CD4-positive, alpha-beta T cell treated with Interleukin-21 for 1 hour (primary cell): ENCODE data around the gene SFMBT2.

Experiments used
- DNase-seq: peaks from one replicate; pipeline ENCODE4 v3.0.0-alpha.2; 2020

The SFMBT2 gene

GRCh38 chr10:7424919-7425318 is 14.1 kb upstream of the SFMBT2 start:
- DNase-seq, result no peak

DNA sequence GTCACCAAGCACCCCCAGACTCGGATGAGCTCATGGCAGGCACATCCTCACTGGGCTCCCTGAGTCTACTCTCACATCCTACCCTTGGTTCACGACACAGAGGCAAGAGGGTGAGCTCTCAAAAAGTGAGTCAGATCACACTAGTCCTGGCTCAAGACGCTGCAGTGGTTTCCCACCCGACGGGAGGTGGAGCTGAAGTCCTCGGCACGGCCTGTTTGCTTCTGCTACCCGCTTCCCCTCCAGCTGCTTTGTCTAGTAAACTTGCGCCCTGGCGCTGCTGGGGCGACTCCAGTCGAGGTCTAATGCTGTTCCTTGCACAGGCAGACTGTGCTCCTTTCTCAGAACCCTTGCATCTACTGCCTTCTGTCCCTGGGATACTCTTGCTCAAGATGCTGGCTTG is 13.5 kb upstream of the SFMBT2 start:
- peak; percentile 27 for DNase-seq

DNA sequence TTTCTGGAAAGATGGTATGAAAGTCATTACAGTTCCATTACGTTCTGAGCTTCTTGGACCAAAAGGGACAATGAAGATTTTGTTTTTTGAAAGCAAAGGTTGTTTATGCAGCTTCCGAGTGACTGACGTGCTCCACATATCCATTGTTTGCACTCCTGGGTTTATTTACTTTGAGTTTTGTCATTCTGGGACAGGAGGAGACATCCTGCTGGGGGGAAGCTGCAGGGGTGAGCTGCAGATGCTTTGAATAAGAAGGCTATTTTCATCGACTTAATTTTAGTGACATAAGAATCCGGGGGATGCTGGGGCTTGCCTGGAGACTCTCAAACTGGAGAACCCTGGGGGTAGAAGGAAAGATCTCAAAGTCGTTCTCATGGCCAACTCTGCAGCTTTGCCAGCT is 12.7 kb upstream of the SFMBT2 start:
- no peak for DNase-seq

DNA sequence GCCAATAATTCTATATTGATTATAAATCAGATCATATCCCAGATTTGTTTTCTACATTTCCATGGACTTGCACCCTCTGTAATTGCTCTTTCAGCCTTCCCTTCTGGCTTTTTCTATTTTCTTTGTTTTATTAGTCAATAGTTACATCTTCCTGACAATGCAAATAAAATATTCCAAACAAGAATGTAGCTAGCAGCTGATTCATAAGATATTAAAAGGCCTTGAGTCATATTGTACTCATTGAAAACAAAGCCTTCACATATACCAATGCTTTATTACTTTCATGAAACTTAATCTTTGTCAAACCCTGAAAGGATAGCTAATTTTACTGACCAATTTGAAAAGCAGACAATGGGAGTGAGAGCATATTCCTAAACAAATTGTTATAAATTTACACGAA is 10.7 kb upstream of the SFMBT2 start:
- no peak for DNase-seq

DNA sequence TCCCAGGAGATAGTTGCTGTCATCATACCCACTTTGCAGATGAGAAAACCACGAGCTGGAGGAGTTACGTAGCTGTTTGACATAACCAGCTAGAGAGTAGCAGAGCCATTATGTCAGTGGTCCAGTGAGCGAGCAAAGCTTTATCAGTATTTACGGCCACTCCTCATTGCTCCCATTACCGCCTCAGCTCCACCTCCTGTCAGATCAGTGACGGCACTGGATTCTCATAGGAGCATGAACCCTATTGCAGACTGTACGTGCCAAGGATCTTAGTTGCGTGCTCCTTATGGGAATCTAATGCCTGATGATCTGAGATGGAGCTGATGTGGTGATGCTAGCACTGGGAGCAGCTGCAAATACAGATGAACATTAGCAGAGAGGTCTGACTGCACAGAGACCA is 9.2 kb upstream of the SFMBT2 start:
- no peak for DNase-seq

DNA sequence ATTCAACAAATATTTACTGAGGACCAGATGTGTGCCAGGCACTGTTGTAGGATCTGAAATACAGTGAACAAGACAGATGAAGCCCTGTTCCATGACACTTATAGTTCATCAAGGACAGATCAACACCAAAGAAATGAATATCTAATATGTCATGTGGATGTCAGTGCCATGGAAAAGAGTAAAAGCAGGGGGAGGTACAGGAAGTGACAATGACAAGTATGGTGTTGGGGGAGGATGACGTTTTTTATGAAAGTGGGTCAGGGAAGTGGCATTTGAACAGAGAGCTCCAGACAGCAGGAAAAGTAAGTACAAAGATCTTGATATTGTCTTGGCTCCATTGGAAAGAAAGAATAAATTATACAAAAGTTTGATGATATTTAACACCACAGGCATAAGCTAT is 7.0 kb upstream of the SFMBT2 start:
- DNase-seq, result peak; percentile 15

GRCh38 chr10:7417103-7417623 is 6.3 kb upstream of the SFMBT2 start:
- peak; percentile 66 for DNase-seq

GRCh38 chr10:7414766-7415165 is 3.9 kb upstream of the SFMBT2 start:
- no peak for DNase-seq

- DNase-seq, result no peak
Observed at GRCh38 chr10:7412928-7413282, 2.1 kb upstream of the SFMBT2 start.

DNA sequence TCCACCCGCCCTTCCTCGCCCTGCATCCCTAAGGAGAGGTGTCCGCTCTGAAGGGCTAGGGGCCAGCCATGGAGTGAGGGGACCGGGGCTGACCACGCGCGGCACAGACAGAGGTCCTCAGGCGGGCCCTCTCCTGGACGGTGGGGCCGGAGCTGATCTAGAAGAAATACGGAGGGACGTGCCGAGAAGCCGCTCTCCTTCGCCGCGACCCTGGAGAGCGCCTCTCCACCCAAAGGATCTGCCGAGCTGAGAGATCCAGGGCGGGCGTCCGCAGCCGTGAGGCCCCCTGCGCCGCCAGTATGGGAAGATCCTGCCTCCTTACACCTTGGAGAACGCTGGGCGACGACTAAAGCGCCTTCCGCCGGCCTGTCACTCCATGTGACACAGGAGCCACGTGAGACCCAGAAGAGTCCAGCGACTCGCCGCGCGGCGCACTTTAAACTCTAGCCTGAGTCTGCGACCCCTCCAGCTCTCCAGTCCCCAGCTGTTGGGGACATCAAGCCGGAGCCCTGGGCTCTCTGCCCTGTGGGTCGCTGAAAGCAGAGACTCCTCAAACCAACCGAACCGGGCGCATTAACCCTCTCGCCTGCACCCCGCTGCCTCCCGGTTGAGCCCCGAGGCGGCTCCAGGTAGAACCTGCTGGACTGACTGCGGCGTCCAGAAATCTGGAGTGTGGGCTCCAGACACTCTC is 1.5 kb upstream of the SFMBT2 start:
- DNase-seq, result peak; percentile 2

DNA sequence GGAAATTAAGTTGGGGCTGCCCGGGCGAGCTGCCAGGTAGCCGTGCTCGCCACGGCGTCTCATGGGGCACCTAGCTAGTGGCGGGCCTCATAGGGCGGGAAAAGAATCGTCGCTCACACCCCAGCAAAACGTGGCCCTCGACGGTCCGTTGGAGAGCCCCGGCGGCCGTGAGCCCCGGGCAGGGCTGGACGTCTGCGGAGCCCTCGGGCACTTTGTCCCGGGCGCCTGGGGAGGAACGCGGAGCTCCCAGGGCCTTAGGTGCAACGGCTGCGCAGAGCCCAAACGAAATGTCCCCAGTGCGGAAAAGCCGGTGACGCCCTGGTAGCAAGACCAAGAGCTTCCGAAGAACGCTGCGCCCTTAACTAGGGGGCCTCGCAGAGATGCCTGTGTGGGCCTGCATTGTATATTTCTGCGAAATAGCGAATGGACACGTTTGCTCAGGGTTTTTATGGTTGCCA is 866 bp upstream of the SFMBT2 start:
- peak; percentile 22 for DNase-seq

DNA sequence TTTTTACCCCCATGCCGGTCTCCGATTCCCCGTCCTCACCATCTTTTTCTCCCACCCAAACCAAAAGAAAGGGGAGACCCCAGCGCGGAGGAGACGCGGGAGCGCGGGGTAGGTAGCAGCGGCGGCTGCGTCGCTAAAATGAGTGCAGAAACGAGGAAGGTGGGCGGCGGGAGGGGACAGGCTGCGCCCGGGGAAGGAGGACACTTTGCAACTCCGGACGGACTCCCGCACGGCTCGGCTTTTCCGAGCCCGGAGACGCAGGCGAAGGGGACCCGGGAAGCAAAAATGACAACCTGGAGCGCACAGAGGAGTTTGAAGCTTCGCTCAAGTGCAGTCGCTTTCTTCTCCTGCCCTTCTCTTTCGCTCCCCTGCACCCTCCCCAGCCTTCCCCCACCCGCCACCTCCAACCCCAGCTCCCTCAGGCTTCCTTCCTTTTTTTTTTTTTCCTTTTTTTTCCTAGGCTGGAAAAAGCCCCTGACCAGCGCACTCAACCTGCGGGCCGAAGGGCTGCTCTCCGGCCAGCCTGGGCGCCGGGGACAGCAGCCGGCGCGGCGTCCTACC is 453 bp downstream of the SFMBT2 start:
- DNase-seq, result peak; percentile 13

- peak; percentile 35 for DNase-seq
Observed at GRCh38 chr10:7409732-7410168, 1.1 kb downstream of the SFMBT2 start.

GRCh38 chr10:7409045-7409731 is 1.6 kb downstream of the SFMBT2 start:
- DNase-seq, result peak; percentile 55

DNA sequence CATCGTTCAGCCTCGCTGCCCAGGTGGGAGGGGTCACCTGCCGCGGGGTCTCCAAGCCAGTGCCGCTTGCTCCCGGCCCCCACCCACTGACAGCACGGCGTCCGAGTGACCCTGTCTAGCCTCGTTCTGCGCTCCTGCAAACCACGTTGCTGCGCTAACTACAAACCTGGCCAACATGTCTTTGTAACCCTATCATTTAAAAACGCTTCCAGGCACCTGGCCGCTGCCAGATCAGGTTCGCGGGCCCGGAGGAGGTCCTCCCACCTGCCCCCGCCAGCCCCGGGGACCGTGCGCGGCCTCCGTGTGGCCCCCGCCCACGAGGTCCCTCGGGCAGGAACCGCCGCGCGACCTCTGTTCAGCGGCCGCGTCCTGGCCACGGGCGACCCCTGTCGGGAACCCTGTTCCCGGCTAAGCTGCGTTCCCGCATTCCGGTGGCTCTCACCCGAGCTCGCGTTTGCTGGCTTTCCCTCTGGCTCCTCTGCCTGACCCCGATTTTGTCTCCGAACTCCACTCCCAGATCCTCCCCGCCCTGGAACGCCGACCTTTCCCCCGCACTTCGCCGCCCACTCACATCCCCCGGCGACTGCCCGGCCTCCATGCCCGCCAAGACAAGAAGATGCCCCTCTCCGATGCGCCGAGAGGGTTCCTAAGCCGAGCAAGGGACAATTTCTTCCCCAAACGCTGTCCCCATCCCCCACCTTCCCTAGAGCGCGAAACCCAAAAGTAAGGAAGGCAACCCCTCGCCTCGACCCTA is 2.4 kb downstream of the SFMBT2 start:
- peak; percentile 42 for DNase-seq

- DNase-seq, result peak; percentile 34
Observed at GRCh38 chr10:7407368-7408290, 3.2 kb downstream of the SFMBT2 start.

DNA sequence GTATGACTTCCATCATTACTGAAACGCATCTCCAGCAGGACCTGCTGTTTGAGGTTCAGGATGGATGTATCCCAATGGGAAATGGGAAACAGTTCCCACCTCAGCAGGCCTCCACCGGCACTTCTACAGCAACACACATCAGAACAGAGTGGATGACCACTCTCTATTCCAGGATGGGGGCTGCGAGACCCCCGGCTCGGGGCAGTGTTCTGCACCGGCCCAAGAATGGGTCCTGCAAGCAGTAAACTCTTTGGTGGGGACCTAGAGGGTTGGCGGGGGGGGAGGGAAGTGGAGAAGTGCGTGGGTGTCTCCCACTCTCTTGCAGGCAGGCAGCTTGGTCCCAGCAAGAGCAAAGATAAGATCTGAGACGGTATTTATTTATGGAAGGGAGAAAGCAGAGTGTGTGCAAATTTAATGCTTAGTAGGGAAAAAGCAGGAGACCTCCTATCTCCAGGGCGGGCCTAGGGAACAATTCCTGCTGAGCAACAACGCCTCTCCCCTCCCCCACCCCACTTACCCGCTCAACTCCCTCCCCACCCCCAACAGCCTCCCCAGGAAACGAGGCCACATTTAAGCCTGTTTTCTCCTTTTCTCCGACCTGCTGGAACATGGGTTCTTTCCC is 4.0 kb downstream of the SFMBT2 start:
- DNase-seq, result no peak

DNA sequence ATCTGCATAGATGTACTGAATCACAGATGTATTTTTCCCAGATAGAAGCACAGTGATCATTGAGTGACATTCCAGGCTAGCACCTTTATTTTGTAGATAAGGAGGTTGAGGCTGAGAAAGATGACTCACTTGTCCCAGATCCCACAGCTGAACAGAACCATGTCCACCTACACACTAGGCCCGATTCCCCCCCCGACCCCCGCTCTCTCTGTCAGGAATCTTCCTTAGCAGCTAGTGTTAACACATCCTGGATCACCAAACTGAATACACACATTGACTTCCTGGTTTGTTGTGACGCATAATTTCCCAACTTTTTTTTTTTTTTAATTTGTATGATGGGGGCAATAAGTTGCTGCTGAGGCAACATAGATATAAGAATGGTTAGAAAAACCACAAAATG is 5.2 kb downstream of the SFMBT2 start:
- DNase-seq, result no peak

DNA sequence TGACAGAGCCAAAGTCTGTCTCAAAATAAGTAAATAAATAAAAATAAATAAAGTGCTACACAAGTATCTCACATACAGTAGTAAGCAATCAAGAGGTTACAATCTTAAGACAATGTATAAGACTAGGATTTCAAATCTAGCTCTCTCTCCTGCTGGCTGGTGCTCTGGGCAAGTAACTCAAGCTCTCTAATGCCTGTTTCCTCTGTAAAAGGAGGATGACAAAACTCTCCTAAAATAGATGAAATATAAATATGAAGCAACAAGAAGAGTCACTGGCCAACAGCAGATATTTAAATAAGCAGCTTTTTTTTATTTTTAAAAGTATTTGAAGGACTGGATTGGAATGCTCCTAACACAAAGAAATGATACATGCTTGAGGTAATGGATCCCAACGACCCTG is 7.2 kb downstream of the SFMBT2 start:
- DNase-seq, result no peak

GRCh38 chr10:7401782-7402181 is 9.1 kb downstream of the SFMBT2 start:
- no peak for DNase-seq

GRCh38 chr10:7401156-7401555 is 9.7 kb downstream of the SFMBT2 start:
- DNase-seq, result no peak
